GM12878 (cell line): Measurements from ENCODE around the gene SLC15A5. TPM values are rescaled to one million over a fixed set of nuclear protein-coding genes. Genes with fewer than 3 reads are reported as not detected.

Source experiments
- ATAC-seq: fragments of 200-7000 bp; cut with Tn5 transposase; 3 replicates; pipeline ENCODE4 v1.9.1; 2020; ENCODE audit warnings: mild to moderate bottlenecking, moderate library complexity
- BruUV-seq: library from RNA; stranded (reverse); fragments of 400-500 nt; replicated peaks from 2 replicates; lab custom pipeline; 2021; lab: Mats Ljungman, UMichigan
- CTCF ChIA-PET: fragments of 300-600 bp; sonication (Branson Sonifier 250); formaldehyde crosslinking; extraction: SDS; loops from one replicate; lab custom pipeline; 2021; ENCODE audit warnings: inconsistent platforms; lab: Yijun Ruan, JAX
- POLR2A ChIA-PET: fragments of 350-600 bp; formaldehyde crosslinking; extraction: SDS; loops from one replicate; lab custom pipeline; 2021; ENCODE audit warnings: inconsistent platforms; lab: Charles Lee
- RAD21 ChIA-PET: fragments of 300-600 bp; sonication (Branson Sonifier 250); formaldehyde crosslinking; loops from one replicate; lab custom pipeline; 2023; ENCODE audit warnings: antibody characterized with exemption; ENCODE audit not compliant: unreplicated experiment; lab: Charles Lee
- SMC1A ChIA-PET: fragments of 300-600 bp; sonication (Branson Sonifier 250); formaldehyde crosslinking; loops from one replicate; lab custom pipeline; 2023; ENCODE audit not compliant: unreplicated experiment, uncharacterized antibody; lab: Charles Lee
- DNase-seq: peaks from one replicate; pipeline ENCODE4 v3.0.0-alpha.2; 2011; ENCODE audit warnings: low read depth, low spot score
- FAIRE-seq: peaks from 3 replicates; lab custom pipeline; 2011; peaks lifted over from hg19 to GRCh38; lab: Jason Lieb, UNC
- H2AFZ ChIP-seq: 2 replicates; pipeline ENCODE4 v1.6.0; 2011; ENCODE audit warnings: low read depth, low read length, control low read depth; ENCODE audit not compliant: control insufficient read depth
- H3K27ac ChIP-seq: 2 replicates; pipeline ENCODE4 v1.5.1; 2011; ENCODE audit warnings: control low read depth; ENCODE audit not compliant: control insufficient read depth, insufficient read depth
- H3K27me3 ChIP-seq, 2 experiments: replicated peaks in 1 of 2; 2 replicates each; pipeline versions ENCODE4 v1.6.0 to v1.6.1; 2011; ENCODE audit warnings: low read length in 1 of 2; ENCODE audit not compliant: control insufficient read depth in 2 of 2, insufficient read depth in 2 of 2
- H3K36me3 ChIP-seq, 2 experiments: 2 replicates each; pipeline ENCODE4 v1.5.1; 2011; ENCODE audit warnings: low read length in 1 of 2; ENCODE audit not compliant: control insufficient read depth in 2 of 2, insufficient read depth in 2 of 2
- H3K4me1 ChIP-seq: 2 replicates; pipeline ENCODE4 v1.6.1; 2011; ENCODE audit warnings: mild to moderate bottlenecking, low read length, moderate library complexity, mixed read lengths; ENCODE audit not compliant: control insufficient read depth, insufficient read depth
- H3K4me2 ChIP-seq: 2 replicates; pipeline ENCODE4 v1.6.0; 2011; ENCODE audit warnings: control low read depth; ENCODE audit not compliant: control insufficient read depth, insufficient read depth
- H3K4me3 ChIP-seq: fragments of 200-600 bp; sonication (generic); 2 replicates; pipeline ENCODE4 v1.5.1; 2016
- H3K79me2 ChIP-seq: 2 replicates; pipeline ENCODE4 v1.6.0; 2011; ENCODE audit warnings: low read length; ENCODE audit not compliant: control insufficient read depth, insufficient read depth
- H3K9ac ChIP-seq: 2 replicates; pipeline ENCODE4 v1.8.0; 2011; ENCODE audit warnings: low read length, control low read depth, mixed read lengths; ENCODE audit not compliant: control insufficient read depth, insufficient read depth
- H3K9me3 ChIP-seq: replicated peaks from 3 replicates; pipeline ENCODE4 v1.5.1; 2011; ENCODE audit warnings: mild to moderate bottlenecking, low read length; ENCODE audit not compliant: control insufficient read depth, insufficient read depth
- H4K20me1 ChIP-seq: 2 replicates; pipeline ENCODE4 v1.6.0; 2011; ENCODE audit not compliant: control insufficient read depth, insufficient read depth
- ASH2L ChIP-seq: fragments of 300-600, 200-600 bp; sonication (generic); IDR thresholded peaks from 2 replicates; pipeline ENCODE4 v1.6.1; 2017; ENCODE audit warnings: low read depth, mild to moderate bottlenecking, borderline replicate concordance
- BHLHE40 ChIP-seq, 2 experiments: fragments of 450-650 bp in 1 of 2; IDR thresholded peaks; 2 replicates each; pipeline ENCODE4 v1.6.1; 2011 to 2017; ENCODE audit warnings: low read depth in 2 of 2, borderline replicate concordance in 1 of 2, improper control_type of control experiment in 1 of 2, low read length in 1 of 2, mild to moderate bottlenecking in 1 of 2
- EGR1 ChIP-seq, 2 experiments: IDR thresholded peaks; 1 replicate in 1 of 2; 2 replicates in 1 of 2; pipeline ENCODE4 v1.6.1; 2011 to 2012; ENCODE audit warnings: low read depth in 2 of 2, low read length in 2 of 2, borderline replicate concordance in 1 of 2, mild to moderate bottlenecking in 1 of 2, moderate library complexity in 1 of 2
- IRF3 ChIP-seq: fragments of 450-650 bp; IDR thresholded peaks from 2 replicates; pipeline ENCODE4 v1.6.1; 2014; ENCODE audit warnings: mild to moderate bottlenecking
- KAT2A ChIP-seq: conservative IDR thresholded peaks from 2 replicates; pipeline ENCODE4 v1.6.1; 2011; ENCODE audit warnings: low read depth, low read length; ENCODE audit not compliant: control insufficient read depth
- LARP7 ChIP-seq: fragments of 450-650 bp; IDR thresholded peaks from 2 replicates; pipeline ENCODE4 v1.6.1; 2017; ENCODE audit warnings: mild to moderate bottlenecking
- MEF2A ChIP-seq: IDR thresholded peaks from 2 replicates; pipeline ENCODE4 v1.6.1; 2011; ENCODE audit warnings: low read depth, mild to moderate bottlenecking, low read length, moderate library complexity; ENCODE audit not compliant: insufficient read depth
- PBX3 ChIP-seq: IDR thresholded peaks from 2 replicates; pipeline ENCODE4 v1.6.1; 2011; ENCODE audit warnings: mild to moderate bottlenecking, low read depth, low read length, moderate library complexity; ENCODE audit not compliant: insufficient replicate concordance
- POLR2AphosphoS2 ChIP-seq: IDR thresholded peaks from 2 replicates; pipeline ENCODE4 v1.6.1; 2011; ENCODE audit warnings: low read depth, mild to moderate bottlenecking, low read length, improper control_type of control experiment, moderate library complexity
- RAD51 ChIP-seq: fragments of 450-650 bp; IDR thresholded peaks from 2 replicates; pipeline ENCODE4 v1.6.1; 2016; ENCODE audit warnings: moderate library complexity, mild to moderate bottlenecking, inconsistent platforms
- RBBP5 ChIP-seq: fragments of 200-600 bp; sonication (generic); conservative IDR thresholded peaks from 2 replicates; pipeline ENCODE4 v1.6.1; 2016
- SKIL ChIP-seq: fragments of 450-650 bp; IDR thresholded peaks from 2 replicates; pipeline ENCODE4 v1.6.1; 2017; ENCODE audit warnings: mild to moderate bottlenecking, low read depth, inconsistent platforms; ENCODE audit not compliant: poor library complexity, severe bottlenecking
- SMAD5 ChIP-seq: IDR thresholded peaks from 2 replicates; pipeline ENCODE4 v1.6.1; 2016; ENCODE audit warnings: antibody characterized with exemption, low read depth
- SP1 ChIP-seq: IDR thresholded peaks from one replicate; pipeline ENCODE4 v1.6.1; 2011; ENCODE audit warnings: low read depth, low read length
- SRF ChIP-seq, 2 experiments: IDR thresholded peaks; 2 replicates each; pipeline ENCODE4 v1.6.1; 2011; ENCODE audit warnings: low read depth in 2 of 2, low read length in 2 of 2, mild to moderate bottlenecking in 1 of 2, moderate library complexity in 1 of 2
- YY1 ChIP-seq: IDR thresholded peaks from 2 replicates; pipeline ENCODE4 v1.6.1; 2011; ENCODE audit warnings: low read depth, mild to moderate bottlenecking, low read length
- ZNF24 ChIP-seq: fragments of 450-650 bp; IDR thresholded peaks from 2 replicates; pipeline ENCODE4 v1.6.1; 2017; ENCODE audit warnings: antibody characterized with exemption, mild to moderate bottlenecking
- ZSCAN29 ChIP-seq: fragments of 450-650 bp; IDR thresholded peaks from 2 replicates; pipeline ENCODE4 v1.6.1; 2017; ENCODE audit warnings: mild to moderate bottlenecking, moderate library complexity
- WGBS: methylation state at CpG from one replicate; pipeline ENCODE4 v1.1.6; 2016; ENCODE audit warnings: low lambda C conversion rate; ENCODE audit not compliant: insufficient replicate concordance, insufficient coverage; ENCODE audit errors: missing lambda C conversion rate; 5-methylcytosine and 5-hydroxymethylcytosine counted together
- in situ Hi-C: fragments of 300-500 bp; cut with MboI; formaldehyde crosslinking; loops from 9 replicates; pipeline ENCODE4 v1.14.3; 2018; ENCODE audit warnings: mixed read lengths
- intact Hi-C: fragments of 100-400 bp; cut with micrococcal nuclease; formaldehyde crosslinking; loops from one replicate; pipeline ENCODE4 v1.14.2; 2022; ENCODE audit not compliant: unreplicated experiment
- polyA plus RNA-seq, 11 experiments: library from polyadenylated mRNA; depleted of rRNA in 4 of 11; unstranded in 6 of 11; stranded (reverse) in 5 of 11; fragments of >200 nt; fragmentation: Nextera tagmentation in 4 of 11; fragmentation: Illumina TruSeq in 1 of 11; extraction: Ambion mirVana in 4 of 11; extraction: Trizol in 1 of 11; gene quantifications; 1 replicate in 1 of 11; 2 replicates in 10 of 11; pipeline versions ENCODE4 v1.2.1 to v1.2.3, GENCODE V29; 2011 to 2016; ENCODE audit warnings: inconsistent platforms in 2 of 11, missing spikeins in 2 of 11, low read depth in 1 of 11
- total RNA-seq, 4 experiments: library from RNA; depleted of rRNA in 3 of 4; stranded (reverse); fragments of >200 nt in 3 of 4; fragmentation: Illumina TruSeq in 1 of 4; extraction: Trizol in 1 of 4; gene quantifications; 2 replicates each; pipeline versions ENCODE4 v1.2.1 to v1.2.3, GENCODE V29; 2013 to 2021

SLC15A5 gene
- total and polyA plus RNA-seq, 10 of the 15 experiments (the other 5 are each of a cell fraction or from before 2014, with no cell fraction given): not detected

GRCh38 chr12:16325426-16325825 lies 47.9 kb upstream of the SLC15A5 start:
- Histone ChIP-seq H3K9me3 (no peaks in the 10 kb centered on the region; the same call in 2 of the 3 replicates), H3K27me3 (no peaks in the 10 kb centered on the region), H3K4me3 (no peak overlapping the region), H3K4me1 (no peaks in the 10 kb centered on the region), H3K9ac (no peak overlapping the region), H3K79me2 (no peaks in the 10 kb centered on the region), H4K20me1 (no peaks in the 10 kb centered on the region), H3K4me2 (no peak overlapping the region), H3K27ac (no peak overlapping the region), H2AFZ (no peak overlapping the region), H3K36me3 (no peaks in the 10 kb centered on the region)
- ATAC-seq: no peak
- no TSS peak for BruUV-seq
- ChIA-PET RAD21 (no interaction called here), CTCF (no interaction called here), POLR2A (no interaction called here), SMC1A (no interaction called here)
- FAIRE-seq: no peak
- DNase-seq: no peak
- in situ Hi-C loops: no loop called here
- WGBS: 19% methylated on average over 3 of the region's 3 CpGs
- TF ChIP-seq IRF3: no peak
- TF ChIP-seq ZNF24: no peak
- TF ChIP-seq SKIL: no peak
- no peak for TF ChIP-seq LARP7
- no peak for TF ChIP-seq POLR2AphosphoS2
- TF ChIP-seq ASH2L: no peak
- TF ChIP-seq ZSCAN29: no peak
- no peak for TF ChIP-seq EGR1 (IDR thresholded peaks at IDR 0.05; ENCODE audit: borderline replicate concordance in 1 of 2, low read depth in 2 of 2, low read length in 2 of 2)
- no peak for TF ChIP-seq RBBP5
- no peak for TF ChIP-seq PBX3
- no peak for TF ChIP-seq SMAD5
- no peak for TF ChIP-seq YY1
- TF ChIP-seq RAD51: no peak
- TF ChIP-seq SP1: no peak
- no peak for TF ChIP-seq KAT2A
- TF ChIP-seq SRF (IDR thresholded peaks at IDR 0.05; ENCODE audit: low read depth in 2 of 2, low read length in 2 of 2): no peak
- TF ChIP-seq BHLHE40 (IDR thresholded peaks at IDR 0.05; ENCODE audit: borderline replicate concordance in 1 of 2, low read depth in 2 of 2, low read length in 1 of 2): no peak
- no peak for TF ChIP-seq MEF2A
- intact Hi-C loops: no loop called here
